Kidney (tissue), 22 donors: ENCODE measurements around the gene WNT3A. TPM values are rescaled to one million over a fixed set of nuclear protein-coding genes. Genes with fewer than 3 reads are reported as not detected.

ENCODE experiments used
- DNase-seq, 5 donors: peaks; one replicate each; pipeline ENCODE4 v3.0.0-alpha.2; 2013 to 2020
- FAIRE-seq: peaks from 2 replicates; lab custom pipeline; 2012; peaks lifted over from hg19 to GRCh38; lab: Jason Lieb, UNC
- H3K27ac ChIP-seq, 2 donors: one replicate each; pipeline ENCODE4 v1.7.0; 2013; ENCODE audit warnings: low read depth in 2 of 2, low read length in 2 of 2, inconsistent platforms in 1 of 2
- H3K27me3 ChIP-seq: one replicate; pipeline ENCODE4 v1.7.1; 2013; ENCODE audit warnings: low read length, inconsistent platforms; ENCODE audit not compliant: control insufficient read depth, insufficient read depth
- H3K36me3 ChIP-seq, 3 donors: one replicate each; pipeline versions ENCODE4 v1.7.0 to v1.7.1; 2013; ENCODE audit warnings: low read length in 3 of 3, control low read depth in 1 of 3, inconsistent platforms in 1 of 3; ENCODE audit not compliant: insufficient read depth in 3 of 3, control insufficient read depth in 2 of 3
- H3K4me1 ChIP-seq, 3 donors: one replicate each; pipeline versions ENCODE4 v1.7.0 to v1.7.1; 2013; ENCODE audit warnings: low read length in 3 of 3, inconsistent platforms in 1 of 3, low read depth in 1 of 3; ENCODE audit not compliant: control insufficient read depth in 2 of 3, insufficient read depth in 2 of 3
- H3K4me3 ChIP-seq, 3 donors: one replicate each; pipeline versions ENCODE4 v1.7.0 to v1.8.1; 2013; ENCODE audit warnings: low read length in 3 of 3, control low read depth in 1 of 3, inconsistent platforms in 1 of 3
- H3K9ac ChIP-seq, 3 donors: one replicate each; pipeline versions ENCODE4 v1.7.0 to v1.7.1; 2013; ENCODE audit warnings: low read length in 3 of 3, control low read depth in 1 of 3, inconsistent platforms in 1 of 3
- H3K9me3 ChIP-seq, 3 donors: one replicate each; pipeline versions ENCODE4 v1.7.0 to v1.7.1; 2013; ENCODE audit warnings: low read length in 3 of 3, control low read depth in 1 of 3, inconsistent platforms in 1 of 3; ENCODE audit not compliant: control insufficient read depth in 2 of 3, insufficient read depth in 1 of 3
- CTCF ChIP-seq: IDR thresholded peaks from 3 replicates; pipeline ENCODE4 v1.5.1; 2012; ENCODE audit warnings: mild to moderate bottlenecking, moderate library complexity, borderline replicate concordance; ENCODE audit not compliant: insufficient read depth; ENCODE audit errors: extremely low read depth
- intact Hi-C: fragments of 100-400 bp; cut with DNase I; formaldehyde crosslinking; loops from one replicate; pipeline ENCODE4 v1.11.1; 2022
- long read RNA-seq, 10 donors: library from polyadenylated mRNA in 1 of 10; unstranded in 1 of 10; transcript quantifications; one replicate each; pipeline ENCODE4 v2.0.0 and lab custom pipeline, GENCODE V29; 2021 to 2026
- polyA plus RNA-seq: library from polyadenylated mRNA; stranded (reverse); fragments of 350-450 nt; fragmentation: Illumina TruSeq; extraction: RNeasy Lipid Tissue Mini Kit (QIAGEN cat#74804); gene quantifications from one replicate; pipeline ENCODE4 v1.2.3, GENCODE V29; 2014; ENCODE audit warnings: low read depth, low replicate concordance; ENCODE audit not compliant: insufficient read depth
- total RNA-seq: library from RNA; stranded (reverse); fragmentation: NEBNext Ultra II Directional; extraction: Animal tissue kit (Norgen Biotek cat#: 25700); gene quantifications from one replicate; pipeline ENCODE4 v1.2.1, GENCODE V29; 2021
- donor health status: control.
- donor health status: control.
- donor health status: control.
- donor health status: control.
- donor health status: control.
- donor health status: DM: yes; HTN: yes; CAD: no.
- donor health status: Normal renal cell carcinoma (clear cell type).

WNT3A gene
- total RNA-seq (not detected), polyA plus RNA-seq (not detected)
- long read RNA-seq, donor 1, result 0 reads
- long read RNA-seq, donor 2, result 0 reads
- long read RNA-seq, donor 3, partial matches to known transcripts, result 0 of 1 reads
- long read RNA-seq, donor 3, other reads (novel, unspliced or antisense), result 0 of 1 reads
- long read RNA-seq, donor 4, result 0 reads
- long read RNA-seq, donor 5, result 0 reads
- long read RNA-seq, donor 6, result 0 reads
- long read RNA-seq, donor 7, result 0 reads
- long read RNA-seq, donor 8, result 0 reads
- long read RNA-seq, donor 9, result 0 reads
- long read RNA-seq, donor 10, result 0 reads

- Histone ChIP-seq H3K27ac (no peak within 1 kb of the TSS), H3K9ac (no peak within 1 kb of the TSS), H3K4me1 (no peaks in the 10 kb centered on the region), H3K4me3 (no peak within 1 kb of the TSS), H3K36me3 (no peaks in the 10 kb centered on the region), H3K9me3 (no peaks in the 10 kb centered on the region), H3K27me3 (peaks cover 29% of the 10 kb centered on the region)
- FAIRE-seq (no peak), DNase-seq (no peak)
- intact Hi-C loops, result no loop called here
- TF ChIP-seq CTCF, result no peak
Observed at GRCh38 chr1:228006786-228007048, at the start of gene WNT3A. Gene WNT3A, plus strand, starts transcription at chr1:228006998. Its CDS starts 131 bp downstream, at chr1:228007129.

GRCh38 chr1:227958617-227959324 lies 48.0 kb upstream of the WNT3A start:
- Histone ChIP-seq H3K9ac (no peak overlapping the region), H3K4me3 (no peak overlapping the region), H3K4me1 (no peaks in the 10 kb centered on the region), H3K27ac (no peak overlapping the region), H3K9me3 (peaks cover 0 to 12% (median 4%) of the 10 kb centered on the region in 3 donors), H3K36me3 (no peaks in the 10 kb centered on the region), H3K27me3 (no peaks in the 10 kb centered on the region)
- intact Hi-C loops, result no loop called here
- no peak for TF ChIP-seq CTCF
- DNase-seq (peak in 2 of 5 donors; percentile 18 to 24), FAIRE-seq (no peak)

DNA sequence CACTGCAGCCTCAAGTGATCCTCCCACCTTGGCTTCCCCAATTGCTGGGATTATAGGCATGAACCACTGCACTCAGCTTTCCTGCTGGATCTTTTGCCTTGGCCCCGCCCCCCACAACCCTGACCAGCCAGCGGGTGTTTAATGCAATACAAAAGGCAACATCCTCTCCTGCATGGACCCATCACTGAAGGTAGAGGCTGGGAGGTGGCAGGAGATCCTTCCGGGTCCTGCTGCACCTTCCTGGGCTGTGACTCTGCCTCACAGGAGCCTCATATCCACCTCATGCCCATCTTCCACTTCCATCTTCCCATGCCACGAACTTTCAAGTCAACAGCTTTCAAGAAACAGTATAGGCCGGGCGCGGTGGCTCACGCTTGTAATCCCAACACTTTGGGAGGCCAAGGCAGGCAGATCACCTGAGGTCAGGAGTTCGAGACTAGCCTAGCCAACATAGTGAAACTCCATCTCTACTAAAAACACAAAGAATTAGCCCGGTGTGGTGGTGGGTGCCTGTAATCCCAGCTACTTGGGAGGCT lies 47.4 kb upstream of the WNT3A start:
- Histone ChIP-seq H3K9ac (no peak overlapping the region), H3K4me3 (no peak overlapping the region), H3K27me3 (no peaks in the 10 kb centered on the region), H3K9me3 (peaks cover 0 to 10% (median 3%) of the 10 kb centered on the region in 3 donors), H3K36me3 (no peaks in the 10 kb centered on the region), H3K4me1 (no peaks in the 10 kb centered on the region), H3K27ac (no peak overlapping the region)
- intact Hi-C loops, result no loop called here
- no peak for FAIRE-seq
- TF ChIP-seq CTCF, result no peak
- DNase-seq, result peak in 2 of 5 donors; percentile 22 to 33
